ENCODE measurements around the gene ING3. TPM values are rescaled to one million over a fixed set of nuclear protein-coding genes. Genes with fewer than 3 reads are reported as not detected.

Gene ING3
- total RNA-seq, 1 experiment from 2014 or later: 23.1 TPM

DNA sequence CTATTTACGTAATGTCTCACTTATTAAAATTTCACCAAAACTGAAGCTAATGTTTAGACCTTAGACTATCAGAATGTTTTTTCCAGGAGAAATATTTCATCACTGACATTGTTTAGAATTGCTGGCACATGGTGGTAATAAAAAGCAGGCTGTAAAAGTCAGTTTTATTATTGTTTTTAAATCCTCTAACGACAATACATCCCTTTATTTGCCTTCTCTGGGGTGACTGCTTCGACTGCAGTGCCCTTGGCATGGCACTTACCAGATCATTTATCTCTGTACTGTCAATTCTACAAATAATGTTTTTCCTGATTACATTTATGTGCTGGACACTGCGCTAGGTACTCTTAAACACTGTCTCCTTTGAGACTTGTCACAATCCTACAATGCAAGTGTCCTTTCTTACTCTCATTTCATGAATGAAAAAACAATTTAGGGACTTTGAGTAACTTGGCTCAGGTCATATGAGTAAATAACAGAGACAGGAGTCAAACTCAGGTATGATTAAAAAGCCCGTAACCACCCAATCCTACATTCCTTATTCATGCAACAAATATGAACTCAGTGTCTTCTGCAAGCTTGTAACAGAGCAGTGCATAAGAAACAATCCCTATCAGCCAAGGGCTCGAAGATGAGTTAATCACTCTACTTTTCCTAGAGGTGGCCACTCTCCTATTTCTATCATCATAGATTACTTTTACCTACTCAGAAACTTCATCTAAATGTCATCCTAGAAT is 5.6 kb upstream of the ING3 start:
- Mint-ChIP-seq H3K27me3 (ENCODE audit: low read depth) (no peaks in the 10 kb centered on the region), H3K4me3 (no peak overlapping the region)
- H3K27ac ChIP-seq (ENCODE audit: insufficient read length, low read depth, low read length): no peak overlapping the region

More for the DNA sequence above, 5.6 kb upstream of the ING3 start:
- no peaks in the 10 kb centered on the region for H4K20me1 ChIP-seq (ENCODE audit: control insufficient read depth, insufficient read depth, insufficient read length)
- H3K4ac ChIP-seq (ENCODE audit: low read depth, low read length): no peak overlapping the region
- WGBS (ENCODE audit: extremely low coverage, insufficient read length, low lambda C conversion rate): no CpG with 5 or more reads among the region's 6 CpGs
- no peaks in the 10 kb centered on the region for H3K23me2 ChIP-seq (ENCODE audit: insufficient read length, low read depth, low read length, poor library complexity, severe bottlenecking)
- H2BK5ac ChIP-seq (ENCODE audit: insufficient read length, low read length): no peak overlapping the region
- H3K27me3 ChIP-seq (ENCODE audit: insufficient read depth, low read length): no peaks in the 10 kb centered on the region
- no peak overlapping the region for H2BK15ac ChIP-seq (ENCODE audit: low read depth, low read length)
- no peak overlapping the region for H3T11ph ChIP-seq (ENCODE audit: low read length)
- H3K56ac ChIP-seq (ENCODE audit: insufficient read length, low read depth, low read length): no peak overlapping the region
- no peak overlapping the region for H4K5ac ChIP-seq (ENCODE audit: insufficient read length, low read depth, low read length)
- no peak overlapping the region for H3K27ac Mint-ChIP-seq
- H3K18ac ChIP-seq (ENCODE audit: insufficient read length, low read depth, low read length): no peak overlapping the region
- H3K79me2 ChIP-seq (ENCODE audit: insufficient read depth, low read length): no peaks in the 10 kb centered on the region
- H3K79me1 ChIP-seq (ENCODE audit: insufficient read depth, low read depth, low read length, poor library complexity, severe bottlenecking): no peaks in the 10 kb centered on the region
- TF ChIP-seq, protein P1, sequence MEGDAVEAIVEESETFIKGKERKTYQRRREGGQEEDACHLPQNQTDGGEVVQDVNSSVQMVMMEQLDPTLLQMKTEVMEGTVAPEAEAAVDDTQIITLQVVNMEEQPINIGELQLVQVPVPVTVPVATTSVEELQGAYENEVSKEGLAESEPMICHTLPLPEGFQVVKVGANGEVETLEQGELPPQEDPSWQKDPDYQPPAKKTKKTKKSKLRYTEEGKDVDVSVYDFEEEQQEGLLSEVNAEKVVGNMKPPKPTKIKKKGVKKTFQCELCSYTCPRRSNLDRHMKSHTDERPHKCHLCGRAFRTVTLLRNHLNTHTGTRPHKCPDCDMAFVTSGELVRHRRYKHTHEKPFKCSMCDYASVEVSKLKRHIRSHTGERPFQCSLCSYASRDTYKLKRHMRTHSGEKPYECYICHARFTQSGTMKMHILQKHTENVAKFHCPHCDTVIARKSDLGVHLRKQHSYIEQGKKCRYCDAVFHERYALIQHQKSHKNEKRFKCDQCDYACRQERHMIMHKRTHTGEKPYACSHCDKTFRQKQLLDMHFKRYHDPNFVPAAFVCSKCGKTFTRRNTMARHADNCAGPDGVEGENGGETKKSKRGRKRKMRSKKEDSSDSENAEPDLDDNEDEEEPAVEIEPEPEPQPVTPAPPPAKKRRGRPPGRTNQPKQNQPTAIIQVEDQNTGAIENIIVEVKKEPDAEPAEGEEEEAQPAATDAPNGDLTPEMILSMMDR (conservative IDR thresholded peaks at IDR 0.05): no peak
- no peak overlapping the region for H2BK20ac ChIP-seq (ENCODE audit: low read depth, low read length, poor library complexity, severe bottlenecking)
- no peaks in the 10 kb centered on the region; the same call in 1 of the 2 replicates for H3K4me1 ChIP-seq (ENCODE audit: insufficient read depth, low read length)
- H4K91ac ChIP-seq (ENCODE audit: insufficient read length, low read depth, low read length): no peak overlapping the region
- H3K4me2 ChIP-seq (ENCODE audit: insufficient read depth, insufficient read length, low read length): no peak overlapping the region
- no peak overlapping the region for H4K8ac ChIP-seq (replicated peaks; ENCODE audit: insufficient read length, low read depth, low read length)
- H3K9ac ChIP-seq (ENCODE audit: extremely low read depth, insufficient read length, low read length): no peak overlapping the region
- H3K9me3 ChIP-seq (ENCODE audit: control insufficient read depth, low read depth, low read length): no peaks in the 10 kb centered on the region
- H2BK12ac ChIP-seq (ENCODE audit: insufficient read length, low read depth, low read length): no peak overlapping the region
- H3K36me3 Mint-ChIP-seq (ENCODE audit: insufficient read depth in 1 of 3, low read depth in 3 of 3): no peaks in the 10 kb centered on the region
- no peak overlapping the region for H2AK5ac ChIP-seq (ENCODE audit: insufficient read length, low read length)
- DNase-seq: no peak
- no peaks in the 10 kb centered on the region for H3K9me3 Mint-ChIP-seq
- H2AFZ ChIP-seq (ENCODE audit: low read length): no peak overlapping the region
- H3K23ac ChIP-seq (ENCODE audit: insufficient read length, low read depth, low read length): no peak overlapping the region
- H2BK120ac ChIP-seq (ENCODE audit: low read depth, low read length, poor library complexity, severe bottlenecking): no peak overlapping the region
- no peak overlapping the region for H3K14ac ChIP-seq (ENCODE audit: insufficient read depth, low read length)
- H3K4me1 Mint-ChIP-seq: peaks cover 5 to 8% of the 10 kb centered on the region in 2 experiments
